IMR-90 (cell line): ENCODE measurements around the gene IFIT3. TPM values are rescaled to one million over a fixed set of nuclear protein-coding genes. Genes with fewer than 3 reads are reported as not detected.
A peak's percentile ranks its signal among the peaks of the same experiment; 100 is the strongest.

Experiments used
- ATAC-seq: fragments of 200-7000 bp; cut with Tn5 transposase; 2 replicates; pipeline ENCODE4 v1.9.1; 2020; ENCODE audit warnings: low read depth, mild to moderate bottlenecking, moderate library complexity
- BruUV-seq: library from RNA; stranded (reverse); fragments of 400-500 nt; replicated peaks from 2 replicates; lab custom pipeline; 2021; lab: Mats Ljungman, UMichigan
- CTCF ChIA-PET: fragments of 300-600 bp; formaldehyde crosslinking; extraction: SDS; loops from one replicate; lab custom pipeline; 2021; ENCODE audit warnings: antibody characterized with exemption; lab: Yijun Ruan, JAX
- POLR2A ChIA-PET: fragments of 300-600 bp; sonication (Branson Sonifier 250); formaldehyde crosslinking; loops from one replicate; lab custom pipeline; 2022; ENCODE audit warnings: antibody characterized with exemption; ENCODE audit not compliant: unreplicated experiment; lab: Charles Lee
- DNase-seq: peaks from one replicate; pipeline ENCODE4 v3.0.0; 2013
- H2AFZ ChIP-seq: replicated peaks from 2 replicates; pipeline ENCODE3; 2013; ENCODE audit warnings: low read length, mild to moderate bottlenecking; ENCODE audit not compliant: poor library complexity
- H2AK5ac ChIP-seq: 2 replicates; pipeline ENCODE4 v1.6.1; 2013; ENCODE audit warnings: low read depth, low read length, inconsistent platforms
- H2AK9ac ChIP-seq: replicated peaks from 2 replicates; pipeline ENCODE3; 2013; ENCODE audit warnings: mild to moderate bottlenecking, low read depth, low read length, moderate library complexity; ENCODE audit not compliant: poor library complexity
- H2BK120ac ChIP-seq: 2 replicates; pipeline ENCODE4 v1.6.1; 2013; ENCODE audit warnings: low read depth, low read length, inconsistent platforms
- H2BK15ac ChIP-seq: 3 replicates; pipeline ENCODE4 v1.6.1; 2013; ENCODE audit warnings: low read depth, low read length, inconsistent platforms
- H2BK20ac ChIP-seq: 2 replicates; pipeline ENCODE4 v1.6.1; 2013; ENCODE audit warnings: low read depth, mild to moderate bottlenecking, inconsistent platforms, low read length, moderate library complexity
- H2BK5ac ChIP-seq: 2 replicates; pipeline ENCODE4 v1.6.1; 2013; ENCODE audit warnings: mild to moderate bottlenecking, low read depth, low read length, inconsistent platforms; ENCODE audit not compliant: poor library complexity, severe bottlenecking
- H3K14ac ChIP-seq: replicated peaks from 2 replicates; pipeline ENCODE4 v1.6.1; 2013; ENCODE audit warnings: low read depth, low read length, inconsistent platforms
- H3K18ac ChIP-seq: 2 replicates; pipeline ENCODE4 v1.6.1; 2013; ENCODE audit warnings: low read depth, low read length, control low read depth
- H3K23ac ChIP-seq: 2 replicates; pipeline ENCODE4 v1.6.1; 2013; ENCODE audit warnings: low read depth, low read length, inconsistent platforms
- H3K27ac ChIP-seq: 2 replicates; pipeline ENCODE4 v1.5.1; 2013; ENCODE audit warnings: mild to moderate bottlenecking, control low read depth, low read length; ENCODE audit not compliant: insufficient read depth
- H3K27me3 ChIP-seq: 2 replicates; pipeline ENCODE4 v1.6.1; 2013; ENCODE audit warnings: low read length; ENCODE audit not compliant: control insufficient read depth, insufficient read depth
- H3K36me3 ChIP-seq: 2 replicates; pipeline ENCODE4 v1.6.1; 2013; ENCODE audit warnings: low read length, mixed read lengths; ENCODE audit not compliant: control insufficient read depth, insufficient read depth
- H3K4ac ChIP-seq: 2 replicates; pipeline ENCODE4 v1.6.1; 2013; ENCODE audit warnings: low read depth, low read length, inconsistent platforms
- H3K4me1 ChIP-seq: 2 replicates; pipeline ENCODE4 v1.6.1; 2013; ENCODE audit warnings: low read length, mixed read lengths; ENCODE audit not compliant: control insufficient read depth, insufficient read depth
- H3K4me2 ChIP-seq: 2 replicates; pipeline ENCODE4 v1.6.1; 2013; ENCODE audit warnings: low read depth, mild to moderate bottlenecking, control low read depth, low read length, moderate library complexity
- H3K4me3 ChIP-seq: 2 replicates; pipeline ENCODE4 v1.5.1; 2013; ENCODE audit warnings: low read depth, mild to moderate bottlenecking, control low read depth, low read length, moderate library complexity; ENCODE audit not compliant: insufficient read depth
- H3K56ac ChIP-seq: 2 replicates; pipeline ENCODE4 v1.6.1; 2013; ENCODE audit warnings: low read length, inconsistent platforms; ENCODE audit not compliant: insufficient read depth; ENCODE audit errors: extremely low read depth
- H3K79me1 ChIP-seq, 2 experiments: 2 replicates each; pipeline ENCODE4 v1.6.1; 2013; ENCODE audit warnings: low read length in 2 of 2, inconsistent platforms in 1 of 2, low read depth in 1 of 2
- H3K9ac ChIP-seq: 2 replicates; pipeline ENCODE4 v1.6.1; 2013; ENCODE audit warnings: low read depth, low read length, control low read depth
- H3K9me1 ChIP-seq: 2 replicates; pipeline ENCODE4 v1.6.1; 2013; ENCODE audit warnings: low read length, inconsistent platforms; ENCODE audit not compliant: insufficient read depth
- H3K9me3 ChIP-seq: 2 replicates; pipeline ENCODE4 v1.6.1; 2013; ENCODE audit warnings: low read length; ENCODE audit not compliant: control insufficient read depth, insufficient read depth
- H4K20me1 ChIP-seq: 2 replicates; pipeline ENCODE4 v1.6.1; 2013; ENCODE audit warnings: low read length, inconsistent platforms; ENCODE audit not compliant: insufficient read depth
- H4K5ac ChIP-seq: 2 replicates; pipeline ENCODE4 v1.6.1; 2013; ENCODE audit warnings: mild to moderate bottlenecking, low read depth, low read length, control low read depth
- H4K8ac ChIP-seq, 2 experiments: 2 replicates each; pipeline ENCODE4 v1.6.1; 2013; ENCODE audit warnings: low read depth in 2 of 2, low read length in 2 of 2, control low read depth in 1 of 2, inconsistent platforms in 1 of 2
- H4K91ac ChIP-seq: 2 replicates; pipeline ENCODE4 v1.6.1; 2013; ENCODE audit warnings: low read depth, low read length, inconsistent platforms; ENCODE audit not compliant: insufficient read depth
- BHLHE40 ChIP-seq: fragments of 150-350 bp; IDR thresholded peaks from 2 replicates; pipeline ENCODE4 v1.6.1; 2016; ENCODE audit warnings: mild to moderate bottlenecking, low read depth, low read length
- CEBPB ChIP-seq: IDR thresholded peaks from 2 replicates; pipeline ENCODE4 v1.6.1; 2012; ENCODE audit warnings: low read depth, low read length, improper control_type of control experiment
- CHD1 ChIP-seq: IDR thresholded peaks from 2 replicates; pipeline ENCODE4 v1.6.1; 2012; ENCODE audit warnings: low read depth, low read length, improper control_type of control experiment
- CTCF ChIP-seq: conservative IDR thresholded peaks from 2 replicates; pipeline ENCODE4 v1.5.1; 2012; ENCODE audit warnings: mild to moderate bottlenecking, low read depth, low read length, improper control_type of control experiment
- FOS ChIP-seq: fragments of 150-350 bp; IDR thresholded peaks from 2 replicates; pipeline ENCODE4 v1.6.1; 2016; ENCODE audit warnings: low read depth, low read length
- MAFK ChIP-seq: IDR thresholded peaks from 2 replicates; pipeline ENCODE4 v1.6.1; 2012; ENCODE audit warnings: low read depth, low read length, improper control_type of control experiment
- MAZ ChIP-seq: IDR thresholded peaks from 2 replicates; pipeline ENCODE4 v1.6.1; 2012; ENCODE audit warnings: low read depth, mild to moderate bottlenecking, low read length, improper control_type of control experiment, moderate library complexity, borderline replicate concordance
- POLR2A ChIP-seq: IDR thresholded peaks from 2 replicates; pipeline ENCODE4 v1.6.1; 2012; ENCODE audit warnings: mild to moderate bottlenecking, low read depth, low read length
- RAD21 ChIP-seq: IDR thresholded peaks from 2 replicates; pipeline ENCODE4 v1.6.1; 2012; ENCODE audit warnings: low read length, improper control_type of control experiment
- RCOR1 ChIP-seq: IDR thresholded peaks from 2 replicates; pipeline ENCODE4 v1.6.1; 2012; ENCODE audit warnings: mild to moderate bottlenecking, low read length, improper control_type of control experiment; ENCODE audit not compliant: insufficient replicate concordance
- RFX5 ChIP-seq: IDR thresholded peaks from 2 replicates; pipeline ENCODE4 v1.8.0; 2012; ENCODE audit warnings: low read depth, mild to moderate bottlenecking, low read length, moderate library complexity
- WGBS, 2 experiments: methylation state at CpG; one replicate each; pipeline versions ENCODE4 v1.1.5 to v1.1.7; 2013; ENCODE audit warnings: missing lambda C conversion rate in 2 of 2; ENCODE audit not compliant: insufficient read length in 1 of 2; ENCODE audit errors: extremely low coverage in 2 of 2; 5-methylcytosine and 5-hydroxymethylcytosine counted together
- dilution Hi-C: fragments of 300-500 bp; cut with HindIII; formaldehyde crosslinking; loops from one replicate; pipeline ENCODE4 v1.14.3; 2018; ENCODE audit warnings: low sequenced_read_pairs; ENCODE audit not compliant: unreplicated experiment
- in situ Hi-C: fragments of 300-500 bp; cut with MboI; formaldehyde crosslinking; loops from 3 replicates; pipeline ENCODE4 v1.14.3; 2019; ENCODE audit warnings: low sequenced_read_pairs, inconsistent platforms, mixed read lengths
- intact Hi-C: fragments of 100-400 bp; cut with micrococcal nuclease; formaldehyde crosslinking; loops from 2 replicates; pipeline ENCODE4 v1.10.0; 2022
- polyA plus RNA-seq, 3 experiments: library from polyadenylated mRNA; depleted of rRNA; stranded (reverse); fragments of >200 nt; gene quantifications; 2 replicates each; pipeline ENCODE4 v1.2.3, GENCODE V29; 2012; ENCODE audit warnings: low replicate concordance in 1 of 3
- total RNA-seq: library from RNA; depleted of rRNA; stranded (reverse); fragments of >200 nt; gene quantifications from 2 replicates; pipeline ENCODE4 v1.2.3, GENCODE V29; 2012
- TF ChIP-seq, protein P1 (sequence below): fragments of 150-350 bp; IDR thresholded peaks from 2 replicates; pipeline ENCODE4 v1.6.1; 2017; ENCODE audit warnings: mild to moderate bottlenecking, antibody characterized with exemption, low read length, low read depth

The IFIT3 gene
- total and polyA plus RNA-seq, 2 of the 4 experiments (the other 2 are of a cell fraction), result 3.5 to 7.3 TPM

- Histone ChIP-seq H3K9me3 (no peaks in the 10 kb centered on the region), H3K14ac (peak within 1 kb of the TSS; percentile 88), H2BK5ac (peak within 1 kb of the TSS; percentile 81), H2AK5ac (peak within 1 kb of the TSS; percentile 56; the same call in 1 of the 2 replicates), H3K79me1 (peaks cover 2 to 4% of the 10 kb centered on the region in 2 experiments; a peak in 1 of 4 replicates), H4K8ac (peak within 1 kb of the TSS; percentile 45 to 87), H3K56ac (peak within 1 kb of the TSS; percentile 60), H2AK9ac (no peak within 1 kb of the TSS), H3K4ac (peak within 1 kb of the TSS; percentile 75), H4K20me1 (no peaks in the 10 kb centered on the region), H3K23ac (peak within 1 kb of the TSS; percentile 71), H2AFZ (peak within 1 kb of the TSS; percentile 81), H2BK120ac (peak within 1 kb of the TSS; percentile 75), H3K36me3 (no peaks in the 10 kb centered on the region; the same call in 1 of the 2 replicates), H2BK20ac (peak within 1 kb of the TSS; percentile 54; the same call in 1 of the 2 replicates), H3K18ac (peak within 1 kb of the TSS; percentile 89), H3K27ac (peak within 1 kb of the TSS; percentile 70; the same call in 1 of the 2 replicates), H3K4me3 (peak within 1 kb of the TSS; percentile 52), H3K9me1 (no peaks in the 10 kb centered on the region; the same call in 1 of the 2 replicates), H2BK15ac (peak within 1 kb of the TSS; percentile 55; the same call in 2 of the 3 replicates), H3K27me3 (no peaks in the 10 kb centered on the region), H3K9ac (peak within 1 kb of the TSS; percentile 75), H3K4me2 (peak within 1 kb of the TSS; percentile 97), H3K4me1 (peaks cover 9% of the 10 kb centered on the region), H4K5ac (peak within 1 kb of the TSS; percentile 94), H4K91ac (peak within 1 kb of the TSS; percentile 56)
- dilution Hi-C loops, result no loop called here
- ATAC-seq (peak; percentile 91), DNase-seq (peak; percentile 80)
- intact Hi-C loops, result no loop called here
- TF ChIP-seq CEBPB (0 out of 2 replicates have a peak, but pooled peaks have one; percentile 43), RFX5 (no peak), MAFK (no peak), FOS (no peak), RCOR1 (no peak), CTCF (no peak), MAZ (no peak), BHLHE40 (no peak), CHD1 (no peak), POLR2A (no peak), RAD21 (0 out of 2 replicates have a peak, but pooled peaks have one; percentile 2)
- TF ChIP-seq, protein P1, sequence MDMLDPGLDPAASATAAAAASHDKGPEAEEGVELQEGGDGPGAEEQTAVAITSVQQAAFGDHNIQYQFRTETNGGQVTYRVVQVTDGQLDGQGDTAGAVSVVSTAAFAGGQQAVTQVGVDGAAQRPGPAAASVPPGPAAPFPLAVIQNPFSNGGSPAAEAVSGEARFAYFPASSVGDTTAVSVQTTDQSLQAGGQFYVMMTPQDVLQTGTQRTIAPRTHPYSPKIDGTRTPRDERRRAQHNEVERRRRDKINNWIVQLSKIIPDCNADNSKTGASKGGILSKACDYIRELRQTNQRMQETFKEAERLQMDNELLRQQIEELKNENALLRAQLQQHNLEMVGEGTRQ, result no peak
- BruUV-seq, result no TSS peak
- ChIA-PET POLR2A (interaction anchor here (0.6 to 0.8 kb wide), 2 partner anchors 26 to 51 kb away, joined by 3 read pairs; partner anchors contain the start of gene IFIT3), CTCF (interaction anchor here (0.6 to 1.1 kb wide), 8 partner anchors 18 to 678 kb away, joined by 3 to 4 read pairs (median 4); partner anchors contain the start of gene IFIT3)
- WGBS, 2 experiments, result 0% methylated on average over 2 of the region's 10 CpGs; no CpG with 5 or more reads in 1 of the 2 experiments
- in situ Hi-C loops, result no loop called here
These were observed 25.9 kb upstream of the IFIT3 start, which contains the start of gene IFIT2 for GRCh38 chr10:89301721-89302445. Gene IFIT2 (plus strand): TSS chr10:89302046. CDS start chr10:89302124, 78 bp downstream.
